IMR-90 (cell line): ENCODE data around the gene MYO1C. TPM values are rescaled to one million over a fixed set of nuclear protein-coding genes. Genes with fewer than 3 reads are reported as not detected.

Experiments used
- ATAC-seq: fragments of 200-7000 bp; cut with Tn5 transposase; 2 replicates; pipeline ENCODE4 v1.9.1; 2020; ENCODE audit warnings: low read depth, mild to moderate bottlenecking, moderate library complexity
- BruUV-seq: library from RNA; stranded (reverse); fragments of 400-500 nt; replicated peaks from 2 replicates; lab custom pipeline; 2021; lab: Mats Ljungman, UMichigan
- CTCF ChIA-PET: fragments of 300-600 bp; formaldehyde crosslinking; extraction: SDS; loops from one replicate; lab custom pipeline; 2021; ENCODE audit warnings: antibody characterized with exemption; lab: Yijun Ruan, JAX
- POLR2A ChIA-PET: fragments of 300-600 bp; sonication (Branson Sonifier 250); formaldehyde crosslinking; loops from one replicate; lab custom pipeline; 2022; ENCODE audit warnings: antibody characterized with exemption; ENCODE audit not compliant: unreplicated experiment; lab: Charles Lee
- DNase-seq: peaks from one replicate; pipeline ENCODE4 v3.0.0; 2013
- H2AFZ ChIP-seq: replicated peaks from 2 replicates; pipeline ENCODE3; 2013; ENCODE audit warnings: low read length, mild to moderate bottlenecking; ENCODE audit not compliant: poor library complexity
- H2AK5ac ChIP-seq: 2 replicates; pipeline ENCODE4 v1.6.1; 2013; ENCODE audit warnings: low read depth, low read length, inconsistent platforms
- H2AK9ac ChIP-seq: replicated peaks from 2 replicates; pipeline ENCODE3; 2013; ENCODE audit warnings: mild to moderate bottlenecking, low read depth, low read length, moderate library complexity; ENCODE audit not compliant: poor library complexity
- H2BK120ac ChIP-seq: 2 replicates; pipeline ENCODE4 v1.6.1; 2013; ENCODE audit warnings: low read depth, low read length, inconsistent platforms
- H2BK15ac ChIP-seq: 3 replicates; pipeline ENCODE4 v1.6.1; 2013; ENCODE audit warnings: low read depth, low read length, inconsistent platforms
- H2BK20ac ChIP-seq: 2 replicates; pipeline ENCODE4 v1.6.1; 2013; ENCODE audit warnings: low read depth, mild to moderate bottlenecking, inconsistent platforms, low read length, moderate library complexity
- H2BK5ac ChIP-seq: 2 replicates; pipeline ENCODE4 v1.6.1; 2013; ENCODE audit warnings: mild to moderate bottlenecking, low read depth, low read length, inconsistent platforms; ENCODE audit not compliant: poor library complexity, severe bottlenecking
- H3K14ac ChIP-seq: replicated peaks from 2 replicates; pipeline ENCODE4 v1.6.1; 2013; ENCODE audit warnings: low read depth, low read length, inconsistent platforms
- H3K18ac ChIP-seq: 2 replicates; pipeline ENCODE4 v1.6.1; 2013; ENCODE audit warnings: low read depth, low read length, control low read depth
- H3K23ac ChIP-seq: 2 replicates; pipeline ENCODE4 v1.6.1; 2013; ENCODE audit warnings: low read depth, low read length, inconsistent platforms
- H3K27ac ChIP-seq: 2 replicates; pipeline ENCODE4 v1.5.1; 2013; ENCODE audit warnings: mild to moderate bottlenecking, control low read depth, low read length; ENCODE audit not compliant: insufficient read depth
- H3K27me3 ChIP-seq: 2 replicates; pipeline ENCODE4 v1.6.1; 2013; ENCODE audit warnings: low read length; ENCODE audit not compliant: control insufficient read depth, insufficient read depth
- H3K36me3 ChIP-seq: 2 replicates; pipeline ENCODE4 v1.6.1; 2013; ENCODE audit warnings: low read length, mixed read lengths; ENCODE audit not compliant: control insufficient read depth, insufficient read depth
- H3K4ac ChIP-seq: 2 replicates; pipeline ENCODE4 v1.6.1; 2013; ENCODE audit warnings: low read depth, low read length, inconsistent platforms
- H3K4me1 ChIP-seq: 2 replicates; pipeline ENCODE4 v1.6.1; 2013; ENCODE audit warnings: low read length, mixed read lengths; ENCODE audit not compliant: control insufficient read depth, insufficient read depth
- H3K4me2 ChIP-seq: 2 replicates; pipeline ENCODE4 v1.6.1; 2013; ENCODE audit warnings: low read depth, mild to moderate bottlenecking, control low read depth, low read length, moderate library complexity
- H3K4me3 ChIP-seq: 2 replicates; pipeline ENCODE4 v1.5.1; 2013; ENCODE audit warnings: low read depth, mild to moderate bottlenecking, control low read depth, low read length, moderate library complexity; ENCODE audit not compliant: insufficient read depth
- H3K56ac ChIP-seq: 2 replicates; pipeline ENCODE4 v1.6.1; 2013; ENCODE audit warnings: low read length, inconsistent platforms; ENCODE audit not compliant: insufficient read depth; ENCODE audit errors: extremely low read depth
- H3K79me1 ChIP-seq, 2 experiments: 2 replicates each; pipeline ENCODE4 v1.6.1; 2013; ENCODE audit warnings: low read length in 2 of 2, inconsistent platforms in 1 of 2, low read depth in 1 of 2
- H3K9ac ChIP-seq: 2 replicates; pipeline ENCODE4 v1.6.1; 2013; ENCODE audit warnings: low read depth, low read length, control low read depth
- H3K9me1 ChIP-seq: 2 replicates; pipeline ENCODE4 v1.6.1; 2013; ENCODE audit warnings: low read length, inconsistent platforms; ENCODE audit not compliant: insufficient read depth
- H3K9me3 ChIP-seq: 2 replicates; pipeline ENCODE4 v1.6.1; 2013; ENCODE audit warnings: low read length; ENCODE audit not compliant: control insufficient read depth, insufficient read depth
- H4K20me1 ChIP-seq: 2 replicates; pipeline ENCODE4 v1.6.1; 2013; ENCODE audit warnings: low read length, inconsistent platforms; ENCODE audit not compliant: insufficient read depth
- H4K5ac ChIP-seq: 2 replicates; pipeline ENCODE4 v1.6.1; 2013; ENCODE audit warnings: mild to moderate bottlenecking, low read depth, low read length, control low read depth
- H4K8ac ChIP-seq, 2 experiments: 2 replicates each; pipeline ENCODE4 v1.6.1; 2013; ENCODE audit warnings: low read depth in 2 of 2, low read length in 2 of 2, control low read depth in 1 of 2, inconsistent platforms in 1 of 2
- H4K91ac ChIP-seq: 2 replicates; pipeline ENCODE4 v1.6.1; 2013; ENCODE audit warnings: low read depth, low read length, inconsistent platforms; ENCODE audit not compliant: insufficient read depth
- BHLHE40 ChIP-seq: fragments of 150-350 bp; IDR thresholded peaks from 2 replicates; pipeline ENCODE4 v1.6.1; 2016; ENCODE audit warnings: mild to moderate bottlenecking, low read depth, low read length
- CEBPB ChIP-seq: IDR thresholded peaks from 2 replicates; pipeline ENCODE4 v1.6.1; 2012; ENCODE audit warnings: low read depth, low read length, improper control_type of control experiment
- CHD1 ChIP-seq: IDR thresholded peaks from 2 replicates; pipeline ENCODE4 v1.6.1; 2012; ENCODE audit warnings: low read depth, low read length, improper control_type of control experiment
- CTCF ChIP-seq: conservative IDR thresholded peaks from 2 replicates; pipeline ENCODE4 v1.5.1; 2012; ENCODE audit warnings: mild to moderate bottlenecking, low read depth, low read length, improper control_type of control experiment
- ELK1 ChIP-seq: fragments of 150-350 bp; IDR thresholded peaks from 2 replicates; pipeline ENCODE4 v1.6.1; 2016; ENCODE audit warnings: low read depth, mild to moderate bottlenecking, low read length, moderate library complexity, borderline replicate concordance
- FOS ChIP-seq: fragments of 150-350 bp; IDR thresholded peaks from 2 replicates; pipeline ENCODE4 v1.6.1; 2016; ENCODE audit warnings: low read depth, low read length
- MAFK ChIP-seq: IDR thresholded peaks from 2 replicates; pipeline ENCODE4 v1.6.1; 2012; ENCODE audit warnings: low read depth, low read length, improper control_type of control experiment
- MAZ ChIP-seq: IDR thresholded peaks from 2 replicates; pipeline ENCODE4 v1.6.1; 2012; ENCODE audit warnings: low read depth, mild to moderate bottlenecking, low read length, improper control_type of control experiment, moderate library complexity, borderline replicate concordance
- MXI1 ChIP-seq: IDR thresholded peaks from 2 replicates; pipeline ENCODE4 v1.6.1; 2012; ENCODE audit warnings: low read depth, mild to moderate bottlenecking, low read length, moderate library complexity, borderline replicate concordance
- NFE2L2 ChIP-seq: fragments of 150-350 bp; IDR thresholded peaks from 2 replicates; pipeline ENCODE4 v1.6.1; 2016; ENCODE audit warnings: low read depth, mild to moderate bottlenecking, low read length
- POLR2A ChIP-seq: IDR thresholded peaks from 2 replicates; pipeline ENCODE4 v1.6.1; 2012; ENCODE audit warnings: mild to moderate bottlenecking, low read depth, low read length
- RAD21 ChIP-seq: IDR thresholded peaks from 2 replicates; pipeline ENCODE4 v1.6.1; 2012; ENCODE audit warnings: low read length, improper control_type of control experiment
- RCOR1 ChIP-seq: IDR thresholded peaks from 2 replicates; pipeline ENCODE4 v1.6.1; 2012; ENCODE audit warnings: mild to moderate bottlenecking, low read length, improper control_type of control experiment; ENCODE audit not compliant: insufficient replicate concordance
- RFX5 ChIP-seq: IDR thresholded peaks from 2 replicates; pipeline ENCODE4 v1.8.0; 2012; ENCODE audit warnings: low read depth, mild to moderate bottlenecking, low read length, moderate library complexity
- USF2 ChIP-seq: fragments of 150-350 bp; IDR thresholded peaks from 2 replicates; pipeline ENCODE4 v1.6.1; 2017; ENCODE audit warnings: mild to moderate bottlenecking, antibody characterized with exemption, low read length, low read depth
- WGBS, 2 experiments: methylation state at CpG; one replicate each; pipeline versions ENCODE4 v1.1.5 to v1.1.7; 2013; ENCODE audit warnings: missing lambda C conversion rate in 2 of 2; ENCODE audit not compliant: insufficient read length in 1 of 2; ENCODE audit errors: extremely low coverage in 2 of 2; 5-methylcytosine and 5-hydroxymethylcytosine counted together
- dilution Hi-C: fragments of 300-500 bp; cut with HindIII; formaldehyde crosslinking; loops from one replicate; pipeline ENCODE4 v1.14.3; 2018; ENCODE audit warnings: low sequenced_read_pairs; ENCODE audit not compliant: unreplicated experiment
- in situ Hi-C: fragments of 300-500 bp; cut with MboI; formaldehyde crosslinking; loops from 3 replicates; pipeline ENCODE4 v1.14.3; 2019; ENCODE audit warnings: low sequenced_read_pairs, inconsistent platforms, mixed read lengths
- intact Hi-C: fragments of 100-400 bp; cut with micrococcal nuclease; formaldehyde crosslinking; loops from 2 replicates; pipeline ENCODE4 v1.10.0; 2022
- polyA plus RNA-seq, 3 experiments: library from polyadenylated mRNA; depleted of rRNA; stranded (reverse); fragments of >200 nt; gene quantifications; 2 replicates each; pipeline ENCODE4 v1.2.3, GENCODE V29; 2012; ENCODE audit warnings: low replicate concordance in 1 of 3
- total RNA-seq: library from RNA; depleted of rRNA; stranded (reverse); fragments of >200 nt; gene quantifications from 2 replicates; pipeline ENCODE4 v1.2.3, GENCODE V29; 2012

The MYO1C gene
- total and polyA plus RNA-seq, 2 of the 4 experiments (the other 2 are of a cell fraction) = 162 to 196 TPM

- Histone ChIP-seq H4K20me1 (peaks cover 8% of the 10 kb centered on the region), H3K9ac (no peak overlapping the region), H3K4me2 (no peak overlapping the region), H3K18ac (no peak overlapping the region), H4K5ac (no peak overlapping the region), H2BK15ac (no peak overlapping the region), H2BK120ac (no peak overlapping the region), H2AK5ac (no peak overlapping the region), H3K79me1 (peaks cover 3 to 39% of the 10 kb centered on the region in 2 experiments), H2BK5ac (no peak overlapping the region), H2AFZ (peak overlapping the region; percentile 65), H3K4me1 (peaks cover 3% of the 10 kb centered on the region), H4K8ac (peak overlapping the region in 1 of 2 experiments; percentile 9; a peak in 1 of 4 replicates), H3K4ac (no peak overlapping the region), H3K9me1 (no peaks in the 10 kb centered on the region), H4K91ac (no peak overlapping the region), H2AK9ac (peak overlapping the region; percentile 81), H2BK20ac (no peak overlapping the region), H3K9me3 (no peaks in the 10 kb centered on the region), H3K36me3 (peaks cover 26% of the 10 kb centered on the region), H3K27ac (no peak overlapping the region), H3K27me3 (no peaks in the 10 kb centered on the region), H3K14ac (no peak overlapping the region), H3K4me3 (no peak overlapping the region), H3K23ac (no peak overlapping the region), H3K56ac (no peak overlapping the region)
- intact Hi-C loops (no loop called here), dilution Hi-C loops (no loop called here), in situ Hi-C loops (loop anchor here (10.0 kb wide), 1 partner anchor 147 kb away; no protein-coding TSS in a partner anchor)
- BruUV-seq = no TSS peak
- ChIA-PET CTCF (interaction anchor here (1.0 kb wide), 1 partner anchor 147 kb away, joined by 3 read pairs; no protein-coding TSS in a partner anchor), POLR2A (no interaction called here)
- ATAC-seq = no peak
- WGBS, 2 experiments = no CpG with 5 or more reads among the region's 7 CpGs
- DNase-seq = no peak
- TF ChIP-seq RAD21 (no peak), CTCF (no peak), RFX5 (no peak), POLR2A (no peak), MAFK (no peak), BHLHE40 (no peak), MAZ (no peak), MXI1 (no peak), USF2 (no peak), NFE2L2 (no peak), FOS (no peak), CEBPB (no peak), ELK1 (no peak), RCOR1 (no peak), CHD1 (no peak)
These were observed 19.4 kb upstream of the MYO1C start for GRCh38 chr17:1511756-1512321.
